HG02610 (cell line): ENCODE data around the gene PRAMEF5.
"Not testable (repeated sequence)": the region's sequence is repeated elsewhere in the genome, so short reads cannot be mapped to it uniquely, and the experiment has no call there.

Source experiments
- ATAC-seq: cut with Tn5 transposase; IDR thresholded peaks from one replicate; pipeline ENCODE4 v1.9.1; 2021; ENCODE audit warnings: mild to moderate bottlenecking, moderate library complexity; ENCODE audit not compliant: unreplicated experiment

PRAMEF5 gene

DNA sequence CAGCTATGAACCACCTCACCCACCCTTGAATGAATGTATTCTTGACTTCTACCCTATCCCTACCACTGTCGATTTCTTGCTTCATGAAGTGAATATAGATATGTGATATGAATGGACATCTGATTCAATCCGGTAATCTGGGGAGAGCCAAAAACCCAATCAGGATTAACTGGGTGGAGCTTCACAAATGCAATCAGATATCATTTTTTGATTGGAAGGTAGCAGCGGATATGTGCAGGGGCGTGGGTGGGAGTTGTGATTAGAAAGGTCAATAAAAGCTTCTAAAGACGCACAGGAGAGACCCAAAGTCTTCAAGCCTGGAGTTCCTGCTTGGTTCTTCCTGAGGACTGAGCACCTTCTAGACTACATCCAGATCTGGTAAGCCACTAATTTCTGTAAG is at the start of gene PRAMEF5:
TSS of gene PRAMEF5 (plus strand) at position 301 of the 400 bp plus-strand sequence. CDS start 5,071 bp downstream, outside the sequence.
- not testable (repeated sequence) for ATAC-seq

DNA sequence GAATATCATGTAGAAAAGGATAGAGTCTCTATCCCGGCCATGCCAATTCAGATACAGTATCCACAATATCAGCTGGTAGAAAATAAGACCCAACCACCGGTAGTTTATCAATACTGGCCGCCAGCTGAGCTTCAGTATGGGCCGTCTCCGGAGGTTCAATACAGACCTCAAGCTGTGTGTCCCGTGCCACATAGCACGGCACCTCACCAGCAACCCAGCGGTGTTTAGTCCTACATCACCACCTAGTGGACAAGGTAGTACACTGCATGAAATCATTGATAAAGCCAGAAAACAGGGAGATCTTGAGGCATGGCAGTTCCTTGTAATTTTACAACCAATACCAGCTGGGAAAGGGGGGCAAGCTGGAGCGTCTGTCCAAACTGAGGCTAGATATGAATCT is 45.3 kb upstream of the PRAMEF5 start:
- not testable (repeated sequence) for ATAC-seq

DNA sequence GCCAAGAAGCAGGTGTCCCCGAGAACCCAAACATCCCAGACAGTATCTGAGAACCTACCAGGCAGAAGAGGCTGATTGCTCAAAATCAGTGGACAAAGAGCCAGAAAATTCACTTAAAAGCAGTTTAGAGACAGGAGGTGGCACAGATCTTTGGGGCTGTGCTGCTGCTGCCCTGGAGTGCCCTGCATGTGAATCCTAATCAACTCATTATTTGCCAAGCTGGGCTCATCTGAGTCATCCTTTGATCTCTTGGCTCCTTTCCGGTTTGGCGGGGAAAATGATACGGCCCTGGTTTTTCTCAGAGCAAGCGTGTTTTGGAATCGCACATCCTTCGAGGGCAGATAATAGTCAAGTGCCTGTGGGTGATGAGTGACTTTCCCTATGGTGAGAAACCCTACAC is 37.4 kb upstream of the PRAMEF5 start:
- not testable (repeated sequence) for ATAC-seq

DNA sequence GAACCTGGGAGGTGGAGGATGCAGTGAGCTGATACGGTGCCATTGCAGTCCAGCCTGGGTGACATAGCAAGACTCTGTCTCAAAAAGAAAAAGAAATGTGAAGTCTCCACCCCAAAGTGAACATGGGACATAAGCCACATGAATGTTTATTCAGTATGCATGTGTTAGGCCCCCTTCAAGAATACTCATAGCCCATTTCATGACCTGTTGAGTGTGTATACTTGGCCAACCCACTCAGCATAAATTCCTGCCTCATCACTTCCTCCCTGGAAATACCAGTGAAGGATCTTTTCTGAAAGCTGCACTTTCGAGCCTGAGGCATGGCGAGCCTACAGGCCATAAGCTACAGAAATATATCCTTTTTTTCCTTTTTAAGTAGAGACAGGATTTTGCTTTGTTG is 34.8 kb upstream of the PRAMEF5 start:
- not testable (repeated sequence) for ATAC-seq

DNA sequence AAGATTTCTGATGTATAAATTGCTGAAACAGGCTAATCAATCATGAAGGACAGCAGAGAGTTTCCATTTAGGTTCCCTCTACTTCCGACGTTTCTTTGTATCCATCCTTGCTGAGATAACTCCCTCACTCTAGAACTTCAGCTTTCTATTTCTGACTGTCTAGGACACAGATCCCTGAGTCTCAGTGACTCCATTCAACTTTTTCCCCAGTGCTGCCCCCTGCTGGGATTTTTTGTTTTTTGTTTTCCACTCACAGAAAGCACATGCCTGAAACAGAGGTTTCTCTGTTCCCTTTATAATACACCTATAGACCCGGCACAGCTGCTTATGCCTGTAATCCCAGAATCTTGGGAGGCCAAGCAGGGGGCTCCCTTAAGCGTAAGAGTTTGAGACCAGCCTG is 31.2 kb upstream of the PRAMEF5 start:
- ATAC-seq: not testable (repeated sequence)

DNA sequence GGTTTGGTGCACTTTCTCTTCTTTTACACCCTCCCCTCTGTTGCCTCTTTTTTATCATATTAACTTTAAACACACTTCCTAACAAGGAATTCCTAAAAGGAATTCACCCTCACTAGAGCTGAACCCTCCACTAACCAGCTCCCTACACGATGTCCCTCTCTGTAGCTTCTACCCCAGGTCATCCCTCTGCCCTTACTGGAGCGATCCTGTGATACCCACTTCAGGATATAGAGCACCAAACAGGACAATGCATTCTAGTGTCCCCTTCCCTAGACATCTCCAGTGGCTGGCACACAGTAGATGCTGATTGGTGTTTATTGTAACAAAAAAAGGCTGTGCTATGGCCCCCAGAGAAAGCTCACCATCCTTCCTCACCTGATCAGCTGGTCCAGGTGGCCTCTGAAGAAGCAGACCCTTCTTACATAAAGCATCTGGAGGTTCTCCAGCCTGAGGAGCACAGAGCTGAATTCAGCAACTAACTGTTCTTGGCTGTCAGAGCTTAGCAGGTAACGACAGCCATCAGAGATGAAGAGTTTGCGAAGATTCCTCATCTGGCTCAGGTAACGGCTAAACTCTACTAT is 29.4 kb upstream of the PRAMEF5 start:
- no peak for ATAC-seq

DNA sequence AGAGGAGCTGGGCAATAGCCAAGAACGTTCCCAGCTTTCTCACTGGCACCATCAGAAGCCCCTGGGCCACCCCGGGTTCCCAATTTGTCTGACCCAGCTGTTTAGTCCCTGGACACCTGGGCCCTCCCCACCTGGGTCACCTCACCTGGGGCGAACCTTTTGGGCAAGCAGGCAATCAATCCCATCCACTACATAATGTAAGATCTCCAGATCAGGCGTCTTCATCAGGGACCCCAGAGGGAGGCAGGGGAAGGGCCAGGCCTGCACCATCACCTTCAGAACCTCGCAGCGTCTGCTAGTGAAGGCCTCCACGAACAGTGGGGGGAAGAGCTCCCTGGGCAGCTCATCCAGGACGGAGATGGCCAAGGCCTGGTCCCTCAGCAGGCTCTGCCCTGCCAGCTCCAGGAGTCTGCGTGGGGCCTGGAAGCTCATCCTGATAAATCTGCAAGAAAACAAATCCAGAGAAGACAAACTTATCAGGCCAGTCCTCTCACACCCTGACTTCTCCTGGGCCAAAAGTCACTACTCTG is 28.3 kb upstream of the PRAMEF5 start, which contains the start of gene PRAMEF18:
TSS of gene PRAMEF18 (minus strand) at position 480 of the 530 bp plus-strand sequence. CDS start at position 432, 48 bp downstream.
- ATAC-seq: not testable (repeated sequence)

DNA sequence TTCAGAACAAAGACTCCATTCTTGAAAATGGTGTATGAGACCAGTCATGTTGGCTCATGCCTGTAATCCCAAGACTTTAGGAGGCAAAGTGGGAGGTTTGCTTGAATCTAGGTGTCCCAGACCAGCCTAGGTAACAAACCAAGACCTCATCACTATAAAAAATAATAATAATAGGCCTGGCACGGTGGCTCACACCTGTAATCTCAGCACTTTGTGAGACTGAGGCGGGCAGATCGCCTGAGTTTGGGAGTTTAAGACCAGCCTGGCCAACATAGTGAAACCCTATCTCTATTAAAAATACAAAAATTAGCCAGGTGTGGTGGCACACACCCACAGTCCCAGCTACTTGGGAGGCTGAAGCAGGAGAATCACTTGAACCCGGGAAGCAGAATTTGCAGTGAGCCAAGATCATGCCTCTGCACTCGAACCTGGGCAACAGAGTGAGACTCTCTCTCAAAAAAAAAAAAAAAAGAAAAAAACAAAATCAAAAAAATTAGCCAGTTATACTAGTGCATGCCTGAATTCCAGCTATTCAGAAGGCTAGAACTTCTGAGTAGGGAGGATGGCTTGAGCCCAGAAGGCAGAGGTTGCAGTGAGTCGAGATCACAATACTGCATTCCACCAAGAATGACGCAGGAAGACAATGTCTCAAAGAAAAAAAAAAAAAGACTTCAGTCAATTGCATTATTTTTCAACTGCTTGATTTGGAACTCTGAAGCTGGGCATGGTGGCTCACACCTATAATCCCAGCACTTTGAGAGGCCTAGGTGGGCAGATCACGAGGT is 26.5 kb upstream of the PRAMEF5 start:
- ATAC-seq: not testable (repeated sequence)

DNA sequence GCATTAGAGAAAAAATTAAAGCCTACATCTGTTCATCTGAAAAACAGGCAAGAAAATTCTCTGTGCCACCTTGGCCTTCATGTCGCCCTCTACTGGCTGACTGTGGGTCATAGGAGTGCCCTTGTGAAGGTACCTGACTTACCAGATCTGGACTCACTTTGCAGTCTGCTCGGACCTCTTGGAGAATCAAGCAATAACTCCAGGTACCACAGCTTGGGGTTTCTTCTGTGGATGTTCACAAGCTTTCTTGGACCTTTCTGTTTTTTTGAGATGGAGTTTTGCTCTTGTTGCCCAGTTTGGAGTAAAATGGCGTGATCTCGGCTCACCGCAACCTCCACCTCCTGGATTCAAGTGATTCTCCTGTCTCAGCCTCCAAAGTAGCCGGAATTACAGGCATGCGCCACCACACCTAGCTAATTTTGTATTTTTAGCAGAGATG is 25.6 kb upstream of the PRAMEF5 start:
- ATAC-seq: no peak

DNA sequence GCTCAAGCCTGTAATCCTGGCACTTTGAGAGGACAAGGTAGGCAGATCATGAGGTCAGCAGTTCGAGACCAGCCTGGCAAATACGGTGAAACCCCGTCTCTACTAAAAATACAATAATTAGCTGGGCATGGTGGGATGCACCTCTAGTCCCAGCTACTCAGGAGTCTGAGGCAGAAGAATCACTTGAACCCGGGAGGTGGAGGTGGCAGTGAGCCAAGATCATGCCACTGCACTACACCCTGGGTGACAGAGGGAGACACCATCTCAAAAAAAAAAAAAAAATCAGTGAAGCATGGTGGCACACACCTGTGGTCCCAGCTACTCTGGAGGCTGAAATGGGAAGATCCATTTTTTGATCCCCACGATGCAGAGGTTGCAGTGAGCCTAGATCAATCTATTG is 23.9 kb upstream of the PRAMEF5 start:
- ATAC-seq: not testable (repeated sequence)

DNA sequence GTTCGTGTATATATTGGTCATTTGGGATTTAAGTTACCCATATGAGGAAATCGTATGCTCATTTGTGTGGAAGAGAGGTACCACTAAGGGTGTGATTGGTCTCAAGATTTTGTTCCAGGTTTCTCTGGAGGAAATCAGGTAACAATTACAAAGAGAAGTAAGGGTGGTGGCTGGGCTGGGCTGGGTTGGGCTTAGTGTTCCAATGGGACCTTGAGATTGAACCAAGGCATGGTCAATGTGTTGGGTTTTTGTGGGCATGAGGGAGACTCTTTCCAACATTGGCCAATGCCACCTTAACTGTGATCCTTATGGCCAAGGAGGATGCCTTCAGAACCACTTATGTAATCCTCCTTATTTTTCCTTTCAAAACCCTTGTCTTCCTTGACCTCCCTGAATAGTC is 23.4 kb upstream of the PRAMEF5 start:
- ATAC-seq: not testable (repeated sequence)

DNA sequence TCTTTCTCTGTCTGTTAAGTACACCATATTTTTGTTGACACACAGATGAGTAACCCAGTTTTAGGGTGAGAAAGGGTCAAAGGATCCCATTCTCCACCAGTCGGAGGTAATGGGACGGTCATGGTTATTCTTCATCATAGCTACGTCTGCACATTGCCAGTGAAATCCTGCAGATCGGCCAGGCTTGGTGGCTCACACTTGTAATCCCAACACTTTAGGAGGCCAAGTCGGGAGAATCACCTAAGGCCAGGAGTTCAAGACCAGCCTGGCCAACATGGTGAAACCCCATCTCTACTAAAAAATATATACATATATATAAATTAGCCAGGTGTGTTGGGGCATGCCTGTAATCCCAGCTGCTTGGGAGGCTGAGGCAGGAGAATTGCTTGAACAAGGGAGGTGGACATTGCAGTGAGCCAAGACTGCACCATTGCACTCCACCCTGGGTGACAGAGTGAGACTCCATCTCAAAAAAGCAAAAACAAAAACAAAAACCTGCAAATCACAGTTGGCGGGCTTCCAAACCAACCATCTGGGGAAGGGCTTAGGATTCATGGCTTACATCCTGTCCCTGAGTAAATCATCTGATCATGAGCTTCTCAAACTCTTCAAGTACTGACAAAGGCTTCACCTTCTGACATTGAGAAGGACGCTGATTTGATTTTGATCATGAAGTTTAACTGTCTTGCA is 22.8 kb upstream of the PRAMEF5 start:
- not testable (repeated sequence) for ATAC-seq

DNA sequence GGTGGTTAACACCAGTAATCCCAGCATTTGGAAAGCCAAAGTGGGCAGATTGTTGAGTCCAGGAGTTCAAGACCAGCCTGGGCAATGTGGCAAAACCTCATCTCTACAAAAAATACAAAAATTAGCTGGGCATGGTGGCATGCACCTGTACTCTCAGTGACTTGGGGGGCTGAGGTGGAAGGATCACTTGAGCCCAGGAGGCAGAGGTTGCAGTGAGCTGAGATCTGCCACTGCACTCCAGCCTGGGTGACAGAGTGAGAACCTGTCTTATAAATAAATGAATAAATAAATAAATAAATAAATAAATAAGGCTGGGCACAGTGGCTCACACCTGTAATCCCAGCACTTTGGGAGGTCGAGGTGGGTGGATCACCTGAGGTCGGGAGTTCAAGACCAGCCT is 21.9 kb upstream of the PRAMEF5 start:
- ATAC-seq: not testable (repeated sequence)

DNA sequence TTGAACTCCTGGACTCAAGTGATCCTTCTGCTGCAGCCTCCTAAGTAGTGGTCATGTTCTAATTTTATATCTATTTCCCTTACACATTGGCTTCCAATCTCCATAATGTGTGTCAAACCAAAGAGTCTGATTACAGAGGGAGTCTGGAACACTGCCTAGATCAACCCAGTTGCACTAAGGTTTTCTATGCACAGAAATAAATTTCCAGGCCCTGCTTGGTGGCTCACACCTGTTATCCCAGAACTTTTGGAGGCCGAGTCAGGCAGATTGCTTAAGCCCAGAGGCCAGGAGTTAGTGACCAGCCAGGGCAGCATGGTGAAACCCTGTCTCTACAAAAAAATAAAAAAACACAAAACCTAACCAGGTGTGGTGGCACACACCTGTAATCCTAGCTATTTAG is 19.9 kb upstream of the PRAMEF5 start:
- ATAC-seq: not testable (repeated sequence)

DNA sequence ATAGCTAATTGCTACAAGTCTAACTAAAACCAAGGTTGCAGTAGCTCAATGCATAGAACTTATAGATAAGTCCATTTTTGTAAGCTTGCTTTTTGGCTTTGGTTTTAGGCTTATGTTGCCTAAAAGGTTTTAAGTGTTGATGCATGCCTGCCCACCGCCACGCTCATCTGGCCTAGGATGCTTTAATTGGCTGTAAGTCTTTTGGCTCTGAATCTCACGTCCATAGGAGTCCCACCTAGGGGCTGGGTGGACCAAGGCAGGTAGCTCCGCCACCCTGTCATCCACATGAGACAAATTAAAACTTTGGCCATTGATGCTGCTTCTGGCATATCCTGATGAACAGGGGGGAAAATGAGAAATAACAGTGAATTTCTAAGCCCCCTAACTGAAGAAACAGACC is 16.4 kb upstream of the PRAMEF5 start:
- not testable (repeated sequence) for ATAC-seq

DNA sequence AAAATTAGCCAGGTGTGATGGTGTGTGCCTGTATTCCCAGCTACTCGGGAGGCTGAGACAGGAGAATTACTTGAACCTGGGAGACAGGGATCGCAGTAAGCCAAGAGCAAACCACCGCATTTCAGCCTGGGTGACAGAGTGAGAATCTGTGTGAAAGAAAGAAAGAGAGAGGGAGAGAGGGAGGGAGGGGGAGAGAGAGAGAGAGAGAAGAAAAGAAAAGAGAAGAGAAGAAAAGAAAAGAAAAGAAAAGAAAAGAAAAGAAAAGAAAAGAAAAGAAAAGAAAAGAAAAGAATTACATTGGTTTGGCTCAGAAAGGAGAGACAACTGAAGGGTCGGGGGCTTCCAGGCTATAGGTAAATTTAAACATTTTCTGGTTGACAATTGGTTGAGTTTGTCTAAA is 14.4 kb upstream of the PRAMEF5 start:
- ATAC-seq: not testable (repeated sequence)

DNA sequence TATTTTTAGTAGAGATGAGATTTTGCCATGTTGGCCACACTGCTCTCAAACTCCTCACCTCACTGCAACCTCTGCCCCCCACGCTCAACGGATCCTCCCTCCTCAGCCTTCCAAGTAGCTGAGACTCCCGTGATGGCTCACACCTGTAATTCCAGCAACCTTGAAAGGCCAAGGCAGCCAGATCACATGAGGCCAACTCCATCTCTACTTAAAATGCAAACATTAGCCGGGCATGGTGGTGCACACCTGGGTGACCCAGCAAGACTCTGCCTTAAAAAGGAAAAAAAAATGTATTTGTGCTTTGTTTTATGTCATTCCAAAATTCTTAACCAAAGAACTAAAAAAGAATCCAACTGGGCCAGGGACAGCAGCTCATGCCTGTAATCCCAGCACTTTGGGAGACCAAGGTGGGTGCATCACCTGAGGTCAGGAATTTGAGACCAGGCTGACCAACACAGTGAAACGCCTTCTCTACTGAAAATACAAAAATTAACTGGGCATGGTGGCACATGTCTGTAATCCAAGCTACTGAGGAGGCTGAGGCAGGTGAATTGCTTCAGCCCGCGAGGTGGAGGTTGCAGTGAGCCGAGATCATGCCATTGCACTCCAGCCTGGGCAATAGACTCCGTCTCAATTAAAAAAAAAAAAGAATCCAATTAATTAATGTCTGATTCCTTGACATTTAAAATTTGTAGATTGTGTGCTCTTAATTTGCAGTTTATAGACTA is 10.3 kb upstream of the PRAMEF5 start:
- not testable (repeated sequence) for ATAC-seq

DNA sequence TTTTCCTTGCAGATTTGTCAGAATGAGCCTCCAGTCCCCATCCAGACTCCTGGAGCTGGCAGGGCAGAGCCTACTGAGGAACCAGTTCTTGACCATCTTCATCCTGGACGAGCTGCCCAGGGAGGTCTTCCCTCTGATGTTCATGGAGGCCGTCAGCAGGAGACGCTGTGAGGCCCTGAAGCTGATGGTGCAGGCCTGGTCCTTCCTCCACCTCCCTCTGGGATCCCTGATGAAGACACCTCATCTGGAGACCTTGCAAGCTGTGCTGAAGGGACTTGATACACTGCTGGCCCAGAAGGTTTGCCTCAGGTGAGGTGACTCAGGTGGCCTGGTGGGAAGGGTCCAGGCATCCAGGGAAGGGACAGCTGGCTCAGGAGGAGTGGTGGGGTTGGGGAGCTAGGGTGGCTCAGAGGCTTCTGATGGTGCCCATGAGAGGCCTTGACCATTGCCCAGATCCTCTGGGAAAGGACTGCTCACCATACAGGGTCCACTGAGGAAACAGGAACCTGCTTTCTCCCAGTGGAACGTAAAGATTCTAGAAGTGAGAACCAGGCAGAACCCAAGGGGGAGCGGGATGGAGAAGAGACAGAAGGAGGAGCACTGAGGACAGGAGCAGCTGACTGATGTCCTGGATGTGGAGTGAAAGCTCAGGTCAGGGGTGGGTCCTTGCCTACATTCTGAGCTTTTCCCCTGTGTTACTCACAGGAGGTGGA is 8.0 kb upstream of the PRAMEF5 start:
- ATAC-seq: not testable (repeated sequence)

DNA sequence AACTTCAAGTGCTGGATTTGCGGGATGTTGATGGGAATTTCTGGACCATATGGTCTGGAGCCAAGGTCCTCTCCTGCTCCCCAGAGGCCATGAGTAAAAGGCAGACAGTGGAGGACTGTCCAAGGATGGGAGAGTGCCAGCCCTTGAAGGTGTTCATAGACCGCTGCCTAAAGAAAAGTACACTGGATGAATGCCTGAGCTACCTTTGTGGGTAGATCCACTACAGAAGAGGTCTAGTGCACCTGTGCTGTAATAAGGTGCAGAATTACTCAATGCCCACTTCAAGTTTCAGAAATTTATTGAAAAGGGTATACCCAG is 7.5 kb upstream of the PRAMEF5 start:
- not testable (repeated sequence) for ATAC-seq

DNA sequence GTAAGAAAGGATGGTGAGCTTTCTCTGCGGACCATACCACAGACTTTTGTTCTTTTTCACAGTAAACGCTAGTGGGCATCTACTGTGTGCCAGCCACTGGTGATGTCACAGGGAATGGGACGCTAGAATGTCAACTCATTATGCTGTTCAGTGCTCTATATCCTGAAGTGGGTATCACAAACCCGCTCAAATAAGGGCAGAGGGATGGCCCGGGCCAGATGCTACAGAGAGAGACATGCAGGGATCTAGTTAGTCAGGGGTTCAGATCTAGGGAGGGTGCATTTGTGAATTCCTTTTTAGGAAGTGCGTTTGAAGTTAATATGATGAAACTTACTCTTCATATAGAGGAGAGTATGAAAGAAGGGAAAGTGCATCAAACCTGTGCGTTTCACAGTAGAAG is 6.9 kb upstream of the PRAMEF5 start:
- not testable (repeated sequence) for ATAC-seq
